ENCODE data around the gene ATF7IP2.
"Not testable (repeated sequence)": the region's sequence is repeated elsewhere in the genome, so short reads cannot be mapped to it uniquely, and the experiment has no call there.

The ATF7IP2 gene

GRCh38 chr16:10373556-10373955 lies 12.3 kb upstream of the ATF7IP2 start:
- no peak for DNase-seq (ENCODE audit: low spot score)

DNA sequence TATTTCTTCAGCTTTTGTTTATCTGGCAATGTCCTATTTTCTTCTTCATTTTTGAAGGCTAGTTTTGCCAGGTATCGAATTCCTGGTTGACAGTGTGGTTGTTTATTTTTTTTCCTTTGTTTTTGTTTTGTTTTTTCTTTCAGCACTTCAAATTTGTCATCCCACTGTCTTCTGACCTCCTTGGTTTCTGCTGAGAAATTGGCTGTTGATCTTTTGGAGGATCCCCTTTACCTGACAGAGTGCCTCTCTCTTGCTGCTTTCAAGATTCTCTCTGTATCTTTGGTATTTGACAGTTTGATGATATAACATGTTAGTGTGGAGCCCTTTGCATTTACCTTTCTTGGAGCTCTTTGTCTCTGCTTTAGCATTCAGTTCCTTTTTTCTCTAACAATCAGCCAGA lies 9.6 kb upstream of the ATF7IP2 start:
- no peak for DNase-seq (ENCODE audit: low spot score)

- DNase-seq (ENCODE audit: low spot score): no peak
Measured at GRCh38 chr16:10383626-10384025, 2.2 kb upstream of the ATF7IP2 start.

- DNase-seq (ENCODE audit: low spot score): no peak
Measured at GRCh38 chr16:10386517-10387100, 748 bp downstream of the ATF7IP2 start.

DNA sequence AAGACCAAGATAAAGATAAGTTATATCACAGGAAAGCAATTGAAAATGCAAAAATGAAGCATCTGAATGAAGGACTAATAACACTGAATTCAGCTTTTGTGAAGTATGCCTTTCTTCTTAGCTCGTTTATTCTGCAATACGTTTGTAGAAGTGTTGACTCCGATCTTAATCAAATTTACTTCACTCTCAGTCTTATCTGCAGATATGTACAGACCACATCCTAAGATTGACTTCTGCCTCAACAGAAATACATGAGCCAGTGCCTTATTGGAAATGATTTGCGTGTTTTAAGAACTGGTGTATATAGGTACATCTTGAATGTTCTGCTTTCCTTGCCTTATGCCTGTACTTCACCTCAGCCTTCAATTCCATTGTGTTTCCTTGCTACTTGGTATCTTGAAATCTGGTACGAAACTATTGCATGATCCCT lies 1.3 kb downstream of the ATF7IP2 start:
- no peak for DNase-seq (ENCODE audit: low spot score)

GRCh38 chr16:10388988-10389387 lies 3.1 kb downstream of the ATF7IP2 start:
- no peak for DNase-seq (ENCODE audit: low spot score)

DNA sequence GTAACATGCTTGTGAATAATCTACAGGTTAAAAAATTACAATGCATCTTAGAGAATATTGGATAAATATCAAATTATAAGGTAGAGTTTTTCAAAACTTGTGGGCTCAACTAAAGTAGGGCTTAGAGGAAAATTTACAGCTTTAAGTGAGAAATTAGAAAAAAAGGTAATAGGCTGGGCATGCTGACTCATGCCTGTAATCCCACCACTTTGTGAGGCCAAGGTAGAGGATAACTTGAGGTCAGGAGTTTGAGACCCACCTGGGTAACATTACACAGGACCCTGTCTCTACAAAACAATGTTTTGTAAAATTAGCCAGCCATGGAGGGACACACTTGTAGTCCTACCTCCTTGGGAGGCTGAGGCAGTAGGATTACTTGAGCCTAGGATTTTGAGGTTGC lies 4.5 kb downstream of the ATF7IP2 start:
- DNase-seq (ENCODE audit: low spot score): no peak

- no peak for DNase-seq (ENCODE audit: low spot score)
Measured at GRCh38 chr16:10390867-10391266, 5.0 kb downstream of the ATF7IP2 start.

DNA sequence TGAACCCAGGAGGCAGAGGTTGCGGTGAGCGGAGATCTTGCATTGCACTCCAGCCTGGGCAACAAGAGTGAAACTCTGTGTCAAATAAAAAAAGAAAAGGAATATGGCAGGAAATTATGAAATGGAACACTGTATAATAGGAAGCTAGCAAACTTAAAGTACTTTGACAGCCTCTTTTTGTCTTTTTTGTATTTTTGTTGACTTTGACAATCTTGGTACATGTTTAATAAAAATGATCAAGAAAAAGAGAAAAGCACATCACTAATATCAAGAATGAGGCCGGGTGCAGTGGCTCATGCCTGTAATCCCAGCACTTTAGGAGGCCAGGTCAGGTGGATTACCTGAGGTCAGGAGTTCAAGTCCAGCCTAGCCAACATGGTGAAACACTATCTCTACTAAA lies 5.5 kb downstream of the ATF7IP2 start:
- no peak for DNase-seq (ENCODE audit: low spot score)

GRCh38 chr16:10402975-10403374 lies 17.1 kb downstream of the ATF7IP2 start:
- DNase-seq (ENCODE audit: low spot score): no peak

- no peak for DNase-seq (ENCODE audit: low spot score)
Measured at GRCh38 chr16:10405386-10405939, 19.6 kb downstream of the ATF7IP2 start.

GRCh38 chr16:10408824-10409381 lies 23.0 kb downstream of the ATF7IP2 start:
- DNase-seq (ENCODE audit: low spot score): no peak

DNA sequence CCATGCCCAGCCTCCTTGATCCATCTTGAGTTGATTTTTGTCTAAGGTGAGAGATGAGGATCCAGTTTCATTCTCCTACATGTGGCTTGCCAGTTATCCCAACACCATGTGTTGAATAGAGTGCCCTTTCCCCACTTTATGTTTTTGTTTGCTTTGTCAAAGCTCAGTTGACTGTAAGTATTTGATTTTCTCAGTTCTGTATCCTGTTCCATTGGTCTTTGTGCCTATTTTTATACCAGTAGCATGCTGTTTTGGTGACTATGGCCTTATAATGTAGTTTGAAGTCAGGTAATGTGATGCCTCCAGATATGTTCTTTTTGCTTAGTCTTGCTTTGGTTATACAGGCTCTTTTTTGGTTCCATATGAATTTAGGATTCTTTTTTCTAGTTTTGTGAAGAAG lies 23.9 kb downstream of the ATF7IP2 start:
- DNase-seq (ENCODE audit: low spot score): not testable (repeated sequence)

GRCh38 chr16:10410469-10410868 lies 24.6 kb downstream of the ATF7IP2 start:
- no peak for DNase-seq (ENCODE audit: low spot score)

DNA sequence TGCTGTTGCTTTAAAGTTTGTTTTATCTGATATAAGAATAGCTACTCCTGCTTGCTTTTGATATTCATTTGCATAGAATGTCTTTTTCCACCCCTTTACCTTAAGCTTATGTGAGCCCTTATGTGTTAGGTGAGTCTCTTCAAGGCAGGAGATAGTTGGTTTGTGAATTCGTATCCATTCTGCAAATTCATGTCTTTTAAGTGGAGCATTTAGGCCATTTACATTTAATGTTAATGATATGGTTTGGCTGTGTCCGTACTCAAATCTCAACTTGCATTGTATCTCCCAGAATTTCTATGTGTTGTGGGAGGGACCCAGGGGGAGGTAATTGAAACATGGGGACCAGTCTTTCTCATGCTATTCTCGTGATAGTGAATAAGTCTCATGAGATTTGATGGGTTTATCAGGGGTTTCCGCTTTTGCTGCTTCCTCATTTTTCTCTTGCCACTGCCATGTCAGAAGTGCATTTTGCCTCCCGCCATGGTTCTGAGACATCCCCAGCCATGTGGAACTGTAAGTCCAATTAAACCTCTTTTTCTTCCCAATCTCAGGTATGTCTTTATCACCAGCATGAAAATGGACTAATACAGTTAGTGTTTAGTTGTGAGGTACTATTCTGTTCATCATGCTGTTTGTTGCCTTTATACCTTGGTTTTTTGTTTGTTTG lies 27.2 kb downstream of the ATF7IP2 start:
- no peak for DNase-seq (ENCODE audit: low spot score)

DNA sequence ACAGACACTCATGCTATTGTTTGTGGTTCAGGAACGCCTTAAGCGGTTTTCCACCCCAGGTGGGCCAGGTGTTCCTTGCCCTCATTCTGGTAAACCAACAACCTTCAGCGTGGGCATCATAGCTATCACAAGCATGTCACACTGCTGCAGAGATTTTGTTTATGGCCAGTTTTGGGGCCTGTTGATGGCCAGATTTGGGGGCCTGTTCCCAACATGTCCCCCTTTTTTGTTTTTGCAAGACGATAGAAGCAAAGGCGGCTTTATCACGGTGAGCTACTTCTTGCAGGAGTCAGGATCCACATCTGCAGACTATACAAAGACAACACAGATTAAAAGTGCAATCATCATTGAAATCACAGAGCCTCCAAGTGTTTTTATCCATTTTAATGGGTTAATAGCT lies 32.3 kb downstream of the ATF7IP2 start:
- DNase-seq (ENCODE audit: low spot score): not testable (repeated sequence)

- DNase-seq (ENCODE audit: low spot score): no peak
Measured at GRCh38 chr16:10419701-10420100, 33.8 kb downstream of the ATF7IP2 start.

DNA sequence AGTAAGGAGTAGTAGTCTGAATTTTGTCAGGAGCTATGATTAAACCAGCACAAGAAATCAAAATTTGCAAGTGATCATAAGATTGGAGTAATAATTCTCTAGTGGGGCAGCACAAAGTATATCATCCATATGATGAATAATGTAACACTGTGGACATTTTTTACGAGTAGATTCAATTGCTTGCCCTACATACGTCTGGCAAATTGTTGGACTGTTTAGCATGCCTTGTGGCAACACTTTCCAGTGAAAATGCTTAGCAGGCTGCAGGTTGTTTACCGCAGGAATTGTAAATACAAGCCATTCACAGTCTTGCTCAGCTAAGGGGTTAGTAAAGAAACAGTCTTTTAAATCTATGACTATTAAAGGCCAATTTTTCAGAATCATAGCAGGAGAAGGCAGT lies 35.7 kb downstream of the ATF7IP2 start:
- no peak for DNase-seq (ENCODE audit: low spot score)

DNA sequence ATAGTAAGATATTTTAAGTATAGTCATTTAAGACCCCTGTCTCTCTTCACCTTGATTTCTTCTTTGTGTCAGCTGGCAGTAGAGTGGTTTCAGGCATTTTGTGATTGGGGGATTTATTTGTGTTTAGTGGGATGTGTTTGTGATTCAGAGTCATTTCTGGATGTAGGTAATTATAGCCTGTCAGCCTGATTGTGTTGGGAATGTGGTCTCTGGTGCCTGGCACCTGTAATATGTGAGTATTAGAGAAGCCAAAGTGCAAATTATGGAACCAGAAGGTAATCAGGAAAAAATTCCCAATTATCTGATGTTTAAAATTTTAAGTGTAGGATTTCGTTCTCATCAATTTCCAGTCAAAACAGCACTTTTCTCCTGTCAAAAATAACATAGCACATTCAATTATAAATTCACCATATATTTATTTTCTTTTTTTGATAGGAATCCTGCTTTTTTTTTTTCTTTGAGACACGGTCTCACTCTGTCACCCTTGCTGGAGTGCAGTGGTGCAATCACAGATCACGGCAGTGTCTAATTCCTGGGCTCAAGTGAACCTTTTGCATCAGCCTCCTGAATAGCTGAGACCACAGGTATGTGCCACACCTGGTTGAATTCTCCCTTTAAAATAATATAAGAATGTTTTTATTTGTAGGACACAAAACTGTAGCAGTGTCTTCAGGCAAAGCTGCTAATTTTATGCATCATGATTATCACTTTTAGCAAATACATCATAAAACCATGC lies 42.7 kb downstream of the ATF7IP2 start:
- no peak for DNase-seq (ENCODE audit: low spot score)

- DNase-seq (ENCODE audit: low spot score): not testable (repeated sequence)
Measured at GRCh38 chr16:10429299-10429969, 43.6 kb downstream of the ATF7IP2 start.

DNA sequence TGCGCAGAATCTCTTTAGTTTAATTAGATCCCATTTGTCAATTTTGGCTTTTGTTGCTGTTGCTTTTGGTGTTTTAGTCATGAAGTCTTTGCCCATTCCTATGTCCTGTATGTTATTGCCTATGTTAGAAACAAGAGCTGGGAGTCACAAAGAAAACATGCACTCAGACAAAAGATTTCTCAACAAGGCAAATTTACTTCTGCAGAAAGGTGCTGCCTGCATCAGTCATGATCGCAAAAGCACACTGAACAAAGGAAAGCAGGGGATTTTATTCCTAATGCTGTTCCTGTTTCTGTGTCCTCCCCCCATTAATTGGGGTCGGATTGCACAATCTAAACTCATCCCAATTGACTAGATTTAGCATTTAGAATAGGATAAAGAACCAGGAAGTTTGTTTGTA lies 55.9 kb downstream of the ATF7IP2 start:
- DNase-seq (ENCODE audit: low spot score): no peak

GRCh38 chr16:10447289-10447688 lies 61.4 kb downstream of the ATF7IP2 start:
- no peak for DNase-seq (ENCODE audit: low spot score)

Measured in HuH-7 (cell line).